ENCODE measurements around the gene RTEL1.

RTEL1 gene

DNA sequence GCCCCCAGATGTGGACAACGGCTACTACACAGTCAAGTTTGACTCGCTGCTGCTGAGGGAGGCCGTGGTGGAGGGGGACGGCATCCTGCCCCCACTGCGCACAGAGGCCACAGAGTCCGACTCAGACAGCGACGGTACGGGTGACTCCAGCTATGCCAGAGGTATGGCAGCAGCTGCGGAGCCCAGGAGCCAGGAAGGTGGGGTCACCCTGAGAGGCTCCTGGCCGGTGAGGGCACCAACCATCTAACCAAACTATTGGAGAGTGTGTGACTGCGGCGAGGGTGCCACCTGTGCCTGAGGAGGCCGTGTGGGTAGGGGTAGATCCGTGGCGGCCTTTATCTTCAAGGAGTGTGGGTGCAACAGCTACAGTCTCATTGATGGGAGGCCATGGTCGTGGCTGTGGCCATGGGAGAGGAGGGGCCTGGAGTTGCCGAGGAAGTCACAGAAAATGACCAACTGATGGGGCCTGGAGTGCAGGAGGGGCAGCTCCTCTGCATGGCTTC, 75.5 kb downstream of the RTEL1 start:
- in situ Hi-C loops (cut with HindIII; ENCODE audit: low sequenced_read_pairs) = no loop called here
- no peak for DNase-seq (ENCODE audit: low read depth)
- no peak overlapping the region for H3K4me3 ChIP-seq (ENCODE audit: low read depth, low read length)
- no peak for TF ChIP-seq CTCF (IDR thresholded peaks at IDR 0.05; ENCODE audit: low read depth, low read length, missing control alignments)

- no peak overlapping the region for H3K4me3 ChIP-seq (ENCODE audit: low read depth, low read length)
- DNase-seq (ENCODE audit: low read depth) = no peak
- in situ Hi-C loops (cut with HindIII; ENCODE audit: low sequenced_read_pairs) = no loop called here
- no peak for TF ChIP-seq CTCF (IDR thresholded peaks at IDR 0.05; ENCODE audit: low read depth, low read length, missing control alignments)
Measured at GRCh38 chr20:63734111-63734945, 76.2 kb downstream of the RTEL1 start.

GRCh38 chr20:63734946-63735858, 77.1 kb downstream of the RTEL1 start:
- no peak for TF ChIP-seq CTCF (IDR thresholded peaks at IDR 0.05; ENCODE audit: low read depth, low read length, missing control alignments)
- in situ Hi-C loops (cut with HindIII; ENCODE audit: low sequenced_read_pairs) = no loop called here
- H3K4me3 ChIP-seq (ENCODE audit: low read depth, low read length) = no peak overlapping the region
- DNase-seq (ENCODE audit: low read depth) = no peak

- no peak for DNase-seq (ENCODE audit: low read depth)
- H3K4me3 ChIP-seq (ENCODE audit: low read depth, low read length) = no peak within 1 kb of the TSS
- no peak for TF ChIP-seq CTCF (IDR thresholded peaks at IDR 0.05; ENCODE audit: low read depth, low read length, missing control alignments)
- in situ Hi-C loops (cut with HindIII; ENCODE audit: low sequenced_read_pairs) = no loop called here
Measured at GRCh38 chr20:63735859-63736718, 78.0 kb downstream of the RTEL1 start, which contains the start of gene LIME1. Gene LIME1, plus strand, starts transcription at chr20:63736664. Its CDS starts 886 bp downstream, at chr20:63737550.

DNA sequence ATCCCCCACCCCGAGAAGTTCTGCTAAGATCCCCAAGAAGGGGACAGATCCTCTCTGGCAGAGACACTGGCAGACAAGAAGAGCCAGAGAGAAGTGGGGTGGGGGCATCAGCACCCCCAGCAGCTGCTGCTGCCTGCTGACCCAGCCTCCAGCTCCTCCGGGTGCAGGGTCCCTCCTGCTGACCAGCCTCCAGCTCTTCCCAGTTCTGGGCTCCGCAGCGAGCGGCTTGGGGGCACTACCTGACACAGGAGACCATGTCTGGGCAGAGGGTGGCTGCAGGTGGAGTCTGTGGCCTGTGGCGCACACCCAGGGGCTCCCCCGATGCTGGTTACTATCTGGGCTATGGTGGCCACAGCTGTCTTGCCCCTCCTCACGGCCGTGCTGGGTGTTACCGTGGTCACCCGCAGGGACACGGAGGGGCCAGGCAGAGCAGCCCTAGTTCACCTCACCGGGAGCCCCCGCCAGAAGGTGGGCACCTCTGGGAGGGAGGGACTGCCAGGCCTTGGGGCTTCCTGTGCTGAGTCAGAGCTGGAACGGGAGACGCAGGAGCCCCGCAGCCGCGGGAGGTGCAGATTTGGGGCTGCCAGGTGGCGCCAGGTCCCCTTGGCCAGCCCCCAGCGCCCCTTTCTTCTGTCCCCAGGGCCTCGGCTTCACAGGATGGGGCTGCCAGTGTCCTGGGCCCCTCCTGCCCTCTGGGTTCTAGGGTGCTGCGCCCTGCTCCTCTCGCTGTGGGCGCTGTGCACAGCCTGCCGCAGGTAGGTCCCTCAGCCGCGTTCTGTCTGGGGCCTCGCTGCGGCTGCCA, 79.0 kb downstream of the RTEL1 start:
- DNase-seq (ENCODE audit: low read depth) = no peak
- in situ Hi-C loops (cut with HindIII; ENCODE audit: low sequenced_read_pairs) = no loop called here
- no peak for TF ChIP-seq CTCF (IDR thresholded peaks at IDR 0.05; ENCODE audit: low read depth, low read length, missing control alignments)
- no peak overlapping the region for H3K4me3 ChIP-seq (ENCODE audit: low read depth, low read length)

Measured in astrocyte of the cerebellum (primary cell).